ENCODE data around the gene PLPP1.

- TF ChIP-seq POLR2A (IDR thresholded peaks at IDR 0.05; ENCODE audit: low read length) = no peak
- TF ChIP-seq GATA1 (IDR thresholded peaks at IDR 0.05; ENCODE audit: low read depth, low read length) = no peak
Observed at GRCh38 chr5:55524816-55525215, 9.9 kb downstream of the PLPP1 start.
